RWPE2 (cell line): Measurements from ENCODE around the gene TULP4.

ENCODE experiments used
- ATAC-seq: fragments of 200-7000 bp; cut with Tn5 transposase; 3 replicates; pipeline ENCODE4 v1.9.1; 2021; ENCODE audit warnings: low read depth
- DNase-seq: peaks from one replicate; pipeline ENCODE4 v3.0.0-alpha.2; 2020; ENCODE audit warnings: low spot score
- H3K27ac ChIP-seq: fragments of 450-650 bp; 2 replicates; pipeline ENCODE4 v1.5.1; 2017; ENCODE audit warnings: mild to moderate bottlenecking; ENCODE audit not compliant: poor library complexity, severe bottlenecking
- H3K27me3 ChIP-seq: fragments of 250-450 bp; sonication (Bioruptor Pico); 2 replicates; pipeline ENCODE4 v1.5.1; 2021; ENCODE audit warnings: mild to moderate bottlenecking, moderate library complexity; ENCODE audit not compliant: insufficient read depth, poor library complexity, severe bottlenecking
- H3K36me3 ChIP-seq: fragments of 250-450 bp; sonication (Bioruptor Pico); 2 replicates; pipeline ENCODE4 v1.5.1; 2020; ENCODE audit warnings: low read depth, mild to moderate bottlenecking, moderate library complexity
- H3K4me1 ChIP-seq: fragments of 250-450 bp; sonication (Bioruptor Pico); 2 replicates; pipeline ENCODE4 v1.5.1; 2021; ENCODE audit warnings: mild to moderate bottlenecking, moderate library complexity; ENCODE audit not compliant: insufficient read depth, poor library complexity, severe bottlenecking
- H3K4me3 ChIP-seq: fragments of 250-450 bp; sonication (Bioruptor Pico); 2 replicates; pipeline ENCODE4 v1.5.1; 2021; ENCODE audit warnings: mild to moderate bottlenecking, moderate library complexity; ENCODE audit not compliant: severe bottlenecking
- H3K9me3 ChIP-seq: fragments of 250-450 bp; sonication (Bioruptor Pico); 2 replicates; pipeline ENCODE4 v1.5.1; 2021; ENCODE audit warnings: mild to moderate bottlenecking, moderate library complexity; ENCODE audit not compliant: severe bottlenecking
- CTCF ChIP-seq: fragments of 450-650 bp; IDR thresholded peaks from one replicate; pipeline ENCODE4 v1.5.1; 2017; ENCODE audit warnings: mild to moderate bottlenecking, moderate library complexity; ENCODE audit not compliant: poor library complexity, severe bottlenecking

TULP4 gene

DNA sequence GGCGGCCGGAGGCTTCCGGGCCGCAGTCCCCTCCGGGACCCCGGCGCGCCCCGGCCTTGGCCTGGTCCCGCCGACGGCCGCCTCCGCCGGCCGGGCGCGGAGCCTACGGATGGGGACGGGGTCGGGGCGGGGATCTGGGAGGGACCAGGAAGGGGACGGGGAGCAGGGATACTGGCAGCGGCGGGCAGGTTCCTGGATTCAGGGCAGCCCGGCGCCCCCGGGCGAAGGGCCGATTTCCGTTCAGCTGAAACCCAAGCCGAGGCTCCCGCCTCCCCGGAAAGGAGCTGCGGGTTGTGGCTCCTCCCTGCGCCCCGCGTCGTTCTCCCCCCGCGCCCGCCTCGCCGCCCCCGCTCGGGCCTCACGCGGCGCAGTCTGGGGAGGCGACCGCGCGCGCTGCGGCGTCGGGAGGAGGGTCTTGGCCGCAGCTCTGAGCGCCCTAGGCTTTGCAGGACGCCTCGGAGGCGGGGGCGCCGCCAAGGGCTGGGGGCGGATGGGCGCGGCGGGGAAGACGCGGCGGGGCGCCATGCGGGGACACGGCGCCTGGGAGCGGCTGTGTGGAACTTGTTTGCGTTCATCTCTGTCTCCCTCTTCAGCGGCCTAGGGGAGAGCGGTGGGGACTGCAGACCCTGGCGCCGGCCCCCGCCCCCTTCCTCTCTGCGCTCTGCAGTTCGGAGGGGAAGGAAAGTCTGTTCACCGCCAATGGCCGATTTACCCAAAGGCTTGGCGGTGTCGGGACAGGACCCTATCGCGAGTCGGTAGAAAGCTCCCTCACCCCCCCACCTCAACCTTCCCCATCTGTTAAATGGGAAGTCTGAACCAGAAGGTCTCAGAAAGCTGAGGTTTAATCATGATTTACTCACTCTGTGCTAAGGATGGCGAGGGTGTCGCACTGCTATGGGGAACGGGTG is 224.9 kb downstream of the TULP4 start:
- Histone ChIP-seq H3K4me3 (peak overlapping the region; percentile 37), H3K27me3 (no peaks in the 10 kb centered on the region), H3K9me3 (no peaks in the 10 kb centered on the region), H3K4me1 (no peaks in the 10 kb centered on the region), H3K27ac (no peak overlapping the region), H3K36me3 (no peaks in the 10 kb centered on the region)
- no peak for TF ChIP-seq CTCF
- ATAC-seq = peak; percentile 77
- no peak for DNase-seq

DNA sequence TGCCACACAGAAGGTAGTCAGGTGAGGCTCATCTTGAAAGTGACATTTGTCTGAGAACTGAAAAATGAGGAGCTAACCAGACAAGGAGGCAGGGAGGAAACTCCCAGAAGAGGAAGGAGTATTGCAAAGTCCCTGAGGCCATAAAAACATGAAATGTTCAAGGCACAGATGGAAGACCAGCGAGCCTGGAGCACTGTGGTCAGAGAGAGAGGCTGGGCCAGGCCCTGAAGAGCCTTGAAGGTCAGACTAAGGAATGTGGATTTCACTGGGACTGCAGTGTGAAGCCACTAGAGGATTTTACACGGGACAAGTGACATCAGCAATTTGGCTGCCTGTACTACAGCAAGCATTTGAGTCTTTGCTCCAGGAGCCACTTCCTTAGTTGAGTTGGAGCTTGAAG is 226.5 kb downstream of the TULP4 start:
- no peaks in the 10 kb centered on the region for H3K4me1 ChIP-seq
- no peaks in the 10 kb centered on the region for H3K36me3 ChIP-seq
- no peak for TF ChIP-seq CTCF
- no peaks in the 10 kb centered on the region for H3K9me3 ChIP-seq
- no peak overlapping the region for H3K4me3 ChIP-seq
- DNase-seq (no peak), ATAC-seq (no peak)
- H3K27me3 ChIP-seq = no peaks in the 10 kb centered on the region
- no peak overlapping the region for H3K27ac ChIP-seq

- Histone ChIP-seq H3K27ac (no peak overlapping the region), H3K36me3 (no peaks in the 10 kb centered on the region), H3K4me3 (no peak overlapping the region), H3K27me3 (no peaks in the 10 kb centered on the region), H3K9me3 (no peaks in the 10 kb centered on the region), H3K4me1 (no peaks in the 10 kb centered on the region)
- ATAC-seq (no peak), DNase-seq (no peak)
- TF ChIP-seq CTCF = no peak
Observed at GRCh38 chr6:158539413-158539812, 227.1 kb downstream of the TULP4 start.

GRCh38 chr6:158539881-158540280 is 227.6 kb downstream of the TULP4 start:
- no peak for TF ChIP-seq CTCF
- DNase-seq (no peak), ATAC-seq (no peak)
- H3K4me1 ChIP-seq = no peaks in the 10 kb centered on the region
- no peaks in the 10 kb centered on the region for H3K36me3 ChIP-seq
- H3K27me3 ChIP-seq = no peaks in the 10 kb centered on the region
- H3K4me3 ChIP-seq = no peak overlapping the region
- H3K27ac ChIP-seq = no peak overlapping the region
- no peaks in the 10 kb centered on the region for H3K9me3 ChIP-seq

GRCh38 chr6:158543606-158544185 is 231.4 kb downstream of the TULP4 start:
- no peak for DNase-seq

More at GRCh38 chr6:158543606-158544185, 231.4 kb downstream of the TULP4 start:
- no peak for TF ChIP-seq CTCF
- no peaks in the 10 kb centered on the region for H3K36me3 ChIP-seq
- no peak overlapping the region for H3K4me3 ChIP-seq
- H3K27ac ChIP-seq = no peak overlapping the region
- H3K9me3 ChIP-seq = no peaks in the 10 kb centered on the region
- no peaks in the 10 kb centered on the region for H3K4me1 ChIP-seq
- ATAC-seq = no peak
- no peaks in the 10 kb centered on the region for H3K27me3 ChIP-seq
